Memory B cell (primary cell): ENCODE results near the gene LIN37.
"Not testable (repeated sequence)": the region's sequence is repeated elsewhere in the genome, so short reads cannot be mapped to it uniquely, and the experiment has no call there.

Experiments
- ATAC-seq: fragments of 150-1000 bp; cut with Tn5 transposase; 2 replicates; pipeline ENCODE4 v1.10.0; 2021; ENCODE audit warnings: low read depth, mild to moderate bottlenecking, moderate library complexity
- DNase-seq, 2 donors: peaks; one replicate each; pipeline ENCODE4 v3.0.0; 2022; ENCODE audit warnings: low spot score in 2 of 2
- H3K27ac Mint-ChIP-seq: one replicate; pipeline ENCODE4 v1.8.0; 2022; ENCODE audit warnings: mild to moderate bottlenecking, moderate library complexity, mixed read lengths
- H3K27me3 Mint-ChIP-seq: one replicate; pipeline ENCODE4 v1.8.0; 2022; ENCODE audit warnings: mixed read lengths
- H3K36me3 Mint-ChIP-seq: one replicate; pipeline ENCODE4 v1.8.0; 2022; ENCODE audit warnings: mild to moderate bottlenecking, mixed read lengths
- H3K4me1 Mint-ChIP-seq: one replicate; pipeline ENCODE4 v1.8.0; 2022; ENCODE audit warnings: mixed read lengths
- H3K4me3 Mint-ChIP-seq: one replicate; pipeline ENCODE4 v1.8.0; 2022; ENCODE audit warnings: mild to moderate bottlenecking, moderate library complexity, mixed read lengths
- H3K9me3 Mint-ChIP-seq: one replicate; pipeline ENCODE4 v1.8.0; 2022; ENCODE audit warnings: mixed read lengths

LIN37 gene

DNA sequence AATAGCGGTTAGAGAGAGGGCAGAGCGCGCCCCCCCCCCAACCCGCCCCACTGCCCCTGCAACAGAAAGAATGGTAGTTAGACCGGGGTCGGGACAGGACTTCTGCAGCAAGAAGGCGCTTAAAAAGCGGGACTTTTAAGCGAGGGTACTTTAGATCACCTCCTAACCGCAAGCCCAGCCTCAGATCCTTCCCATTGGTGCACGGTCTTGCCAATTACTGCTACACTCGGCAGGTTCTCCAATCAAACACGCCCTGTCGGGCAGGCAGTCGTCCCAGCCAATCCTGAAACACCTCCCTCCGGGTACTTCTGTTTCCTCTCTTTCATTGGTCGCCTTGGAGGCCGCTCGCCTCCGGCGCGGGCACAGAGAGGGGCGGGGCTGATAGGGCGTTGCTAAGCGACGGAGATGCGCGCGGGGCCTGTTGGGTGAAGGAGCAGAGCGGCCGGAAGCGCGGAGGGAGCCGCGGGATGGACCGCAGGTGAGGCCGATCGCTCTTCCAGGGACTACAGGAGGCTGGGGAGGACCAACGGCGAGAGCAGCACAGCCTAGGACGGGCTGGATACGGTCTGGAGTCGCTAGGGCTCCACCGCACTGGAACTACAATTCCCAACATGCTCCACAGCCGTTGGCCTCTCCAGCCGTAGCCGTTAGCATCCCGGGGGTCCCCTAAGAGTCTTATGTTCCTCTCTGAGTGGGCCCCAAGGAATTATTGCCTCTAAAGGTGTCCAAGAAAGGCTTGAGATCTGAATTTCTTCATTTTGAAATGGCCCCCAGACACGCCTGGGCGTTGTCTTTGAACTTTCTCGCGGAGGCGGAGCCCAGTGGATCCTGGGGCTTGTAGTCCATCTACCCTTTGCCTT is 9.6 kb downstream of the LIN37 start, which contains the start of gene PROSER3:
TSS of gene PROSER3 (plus strand) at position 428 of the 860 bp plus-strand sequence. CDS start at position 468, 40 bp downstream.
- Mint-ChIP-seq H3K36me3 (peaks cover 25% of the 10 kb centered on the region), H3K9me3 (no peaks in the 10 kb centered on the region), H3K4me3 (peak within 1 kb of the TSS; percentile 89), H3K4me1 (peaks cover 20% of the 10 kb centered on the region), H3K27ac (peak within 1 kb of the TSS; percentile 87), H3K27me3 (peaks cover 13% of the 10 kb centered on the region)
- ATAC-seq: peak; percentile 91
- DNase-seq: peak; percentile 95 to 97

DNA sequence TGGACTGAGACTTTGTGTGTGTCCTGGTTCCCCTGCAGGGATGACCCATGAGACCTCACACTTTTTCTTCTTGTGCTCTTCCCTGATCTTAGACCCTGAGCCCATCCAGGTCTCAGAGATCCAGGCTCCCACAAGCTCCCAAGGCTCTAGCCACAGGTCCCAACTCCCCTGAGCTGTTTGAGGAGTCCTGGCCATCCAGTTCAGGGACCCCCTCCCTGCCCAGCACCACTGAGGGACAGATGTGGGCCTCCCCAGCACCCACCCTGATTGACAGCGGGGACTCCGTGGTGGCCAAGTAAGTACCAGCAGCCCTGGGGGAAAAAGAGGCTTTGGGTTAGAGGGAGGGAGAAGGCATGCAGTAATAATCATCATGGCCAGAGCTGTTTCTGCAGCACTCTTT is 11.3 kb downstream of the LIN37 start:
- ATAC-seq (no peak), DNase-seq (no peak)
- peaks cover 10% of the 10 kb centered on the region for H3K27me3 Mint-ChIP-seq
- peak overlapping the region; percentile 35 for H3K4me3 Mint-ChIP-seq
- peaks cover 14% of the 10 kb centered on the region for H3K36me3 Mint-ChIP-seq
- H3K9me3 Mint-ChIP-seq: no peaks in the 10 kb centered on the region
- no peak overlapping the region for H3K27ac Mint-ChIP-seq
- peaks cover 19% of the 10 kb centered on the region for H3K4me1 Mint-ChIP-seq

DNA sequence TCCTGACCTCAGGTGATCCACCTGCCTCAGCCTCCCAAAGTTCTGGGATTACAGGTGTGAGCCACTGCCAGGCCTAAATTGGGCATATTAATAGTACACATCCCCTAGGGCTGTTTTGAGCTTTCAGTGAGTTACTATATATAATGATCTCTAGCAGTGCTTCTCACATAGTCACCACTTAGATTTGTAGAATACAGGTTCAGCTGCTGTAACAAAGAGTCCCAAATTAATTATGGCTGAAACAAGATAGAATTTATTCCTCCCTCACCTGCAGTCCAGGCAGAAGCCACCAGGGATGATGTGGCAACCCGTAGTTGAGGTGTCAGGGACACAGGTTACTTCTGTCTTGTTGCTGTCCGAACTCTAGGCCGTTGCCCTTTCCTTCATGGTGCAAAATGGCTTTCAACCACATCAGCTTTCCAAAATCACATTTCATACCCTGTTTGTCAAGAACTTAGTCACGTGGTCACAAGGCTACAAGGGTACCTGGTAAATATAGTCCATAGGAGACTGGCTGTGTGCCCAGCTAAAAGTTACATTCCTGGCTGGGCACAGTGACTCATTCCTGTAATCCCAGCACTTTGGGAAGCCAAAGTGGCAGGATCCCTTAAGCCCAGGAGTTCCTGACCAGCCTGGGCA is 12.5 kb downstream of the LIN37 start:
- H3K9me3 Mint-ChIP-seq: no peaks in the 10 kb centered on the region
- DNase-seq: no peak
- H3K36me3 Mint-ChIP-seq: peaks cover 14% of the 10 kb centered on the region
- peaks cover 4% of the 10 kb centered on the region for H3K27me3 Mint-ChIP-seq
- H3K4me1 Mint-ChIP-seq: peaks cover 14% of the 10 kb centered on the region
- no peak overlapping the region for H3K4me3 Mint-ChIP-seq
- no peak for ATAC-seq
- H3K27ac Mint-ChIP-seq: no peak overlapping the region

GRCh38 chr19:35764432-35765315 is 16.3 kb downstream of the LIN37 start:
- Mint-ChIP-seq H3K36me3 (peaks cover 18% of the 10 kb centered on the region), H3K27ac (no peak overlapping the region), H3K27me3 (no peaks in the 10 kb centered on the region), H3K4me3 (no peak overlapping the region), H3K4me1 (peaks cover under 1% of the 10 kb centered on the region), H3K9me3 (no peaks in the 10 kb centered on the region)
- DNase-seq (no peak), ATAC-seq (no peak)

- Mint-ChIP-seq H3K27me3 (no peaks in the 10 kb centered on the region), H3K4me3 (no peak overlapping the region), H3K4me1 (no peaks in the 10 kb centered on the region), H3K27ac (no peak overlapping the region), H3K9me3 (no peaks in the 10 kb centered on the region), H3K36me3 (peaks cover 18% of the 10 kb centered on the region)
- DNase-seq: no peak
- no peak for ATAC-seq
These were observed 18.3 kb downstream of the LIN37 start for GRCh38 chr19:35766571-35767104.

- ATAC-seq (no peak), DNase-seq (no peak)
- Mint-ChIP-seq H3K9me3 (no peaks in the 10 kb centered on the region), H3K4me3 (no peak overlapping the region), H3K4me1 (no peaks in the 10 kb centered on the region), H3K36me3 (peaks cover 14% of the 10 kb centered on the region), H3K27me3 (no peaks in the 10 kb centered on the region), H3K27ac (no peak overlapping the region)
These were observed 19.1 kb downstream of the LIN37 start for GRCh38 chr19:35767288-35768081.

DNA sequence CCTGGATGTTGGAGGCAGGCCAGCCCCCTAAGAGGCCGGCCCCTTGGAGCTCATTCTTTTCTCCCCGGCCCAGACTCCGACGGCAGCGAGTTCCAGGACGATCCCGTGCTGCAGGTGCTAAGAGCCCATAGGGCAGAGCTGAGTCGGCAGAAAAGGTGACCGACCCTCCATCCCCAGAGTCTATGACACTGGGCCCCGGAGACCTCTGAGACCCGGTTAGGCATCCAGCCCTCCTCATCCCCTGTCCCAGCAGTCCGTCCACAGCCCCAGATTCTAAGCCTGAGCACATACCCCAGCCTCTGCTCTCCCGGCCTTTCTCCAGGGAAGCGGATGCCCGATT is 19.7 kb downstream of the LIN37 start:
- H3K9me3 Mint-ChIP-seq: no peaks in the 10 kb centered on the region
- DNase-seq: no peak
- H3K36me3 Mint-ChIP-seq: peaks cover 14% of the 10 kb centered on the region
- no peaks in the 10 kb centered on the region for H3K4me1 Mint-ChIP-seq
- no peak overlapping the region for H3K4me3 Mint-ChIP-seq
- no peak overlapping the region for H3K27ac Mint-ChIP-seq
- no peak for ATAC-seq
- H3K27me3 Mint-ChIP-seq: no peaks in the 10 kb centered on the region

DNA sequence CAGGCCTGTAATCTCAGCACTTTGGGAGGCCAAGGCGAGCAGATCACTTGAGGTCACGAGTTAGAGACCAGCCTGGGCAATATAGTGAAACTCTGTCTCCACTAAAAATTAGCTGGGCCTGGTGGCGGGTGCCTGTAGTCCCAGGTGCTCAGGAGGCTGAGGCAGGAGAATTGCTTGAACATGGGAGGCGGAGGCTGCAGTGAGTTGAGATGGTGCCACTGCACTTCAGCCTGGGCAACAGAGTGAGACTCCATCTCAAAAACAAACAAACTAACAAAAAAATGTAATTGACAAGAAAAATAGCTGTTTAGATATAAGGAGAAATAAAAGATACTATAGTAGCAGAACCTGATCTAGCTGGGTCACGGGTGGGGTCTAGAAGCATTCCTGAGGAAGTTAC is 24.0 kb downstream of the LIN37 start:
- peaks cover 11% of the 10 kb centered on the region for H3K4me1 Mint-ChIP-seq
- not testable (repeated sequence) for H3K9me3 Mint-ChIP-seq, H3K27ac Mint-ChIP-seq, DNase-seq, H3K4me3 Mint-ChIP-seq, ATAC-seq, H3K36me3 Mint-ChIP-seq, H3K27me3 Mint-ChIP-seq

DNA sequence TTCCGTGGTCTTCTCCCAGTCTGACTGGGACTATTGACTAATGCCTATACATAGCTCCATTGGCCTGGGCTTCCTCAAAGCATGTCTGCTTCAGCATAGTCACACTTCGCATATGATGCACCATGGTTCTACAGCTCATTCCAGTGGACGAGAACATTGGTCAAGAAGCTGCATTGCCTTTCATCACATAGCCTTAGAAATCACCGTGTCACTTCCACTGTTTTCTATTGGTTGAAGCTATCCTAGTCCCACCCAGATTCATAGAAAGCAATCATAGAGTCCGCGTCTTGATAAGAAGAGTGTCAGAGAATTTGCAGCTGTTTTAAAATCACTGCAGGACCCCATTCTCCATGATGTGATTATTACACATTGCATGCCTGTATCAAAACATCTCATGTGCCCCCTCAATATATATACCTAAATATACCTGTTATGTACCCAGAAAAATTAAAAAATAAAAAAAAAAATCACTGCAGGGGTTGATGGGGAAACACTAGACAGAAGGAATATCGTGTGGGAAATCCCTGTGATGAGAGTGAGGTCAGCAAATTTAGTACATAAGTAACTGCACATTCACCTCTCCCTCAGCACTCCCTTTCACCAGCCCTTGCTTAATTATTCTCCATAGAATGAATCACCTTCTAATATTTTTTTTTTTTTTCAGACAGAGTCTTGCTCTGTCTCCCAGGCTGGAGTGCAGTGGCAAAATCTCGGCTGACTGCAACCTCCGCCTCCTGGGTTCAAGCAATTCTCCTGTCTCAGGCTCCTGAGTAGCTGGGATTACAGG is 24.8 kb downstream of the LIN37 start:
- Mint-ChIP-seq H3K27me3 (no peaks in the 10 kb centered on the region), H3K4me1 (peaks cover 11% of the 10 kb centered on the region), H3K36me3 (peaks cover 5% of the 10 kb centered on the region), H3K27ac (no peak overlapping the region), H3K4me3 (no peak overlapping the region), H3K9me3 (no peaks in the 10 kb centered on the region)
- DNase-seq: no peak
- ATAC-seq: no peak

GRCh38 chr19:35774274-35775045 is 26.1 kb downstream of the LIN37 start:
- DNase-seq (no peak), ATAC-seq (no peak)
- Mint-ChIP-seq H3K27me3 (no peaks in the 10 kb centered on the region), H3K27ac (no peak overlapping the region), H3K9me3 (no peaks in the 10 kb centered on the region), H3K36me3 (no peaks in the 10 kb centered on the region), H3K4me3 (peak overlapping the region; percentile 82), H3K4me1 (peaks cover 11% of the 10 kb centered on the region)

DNA sequence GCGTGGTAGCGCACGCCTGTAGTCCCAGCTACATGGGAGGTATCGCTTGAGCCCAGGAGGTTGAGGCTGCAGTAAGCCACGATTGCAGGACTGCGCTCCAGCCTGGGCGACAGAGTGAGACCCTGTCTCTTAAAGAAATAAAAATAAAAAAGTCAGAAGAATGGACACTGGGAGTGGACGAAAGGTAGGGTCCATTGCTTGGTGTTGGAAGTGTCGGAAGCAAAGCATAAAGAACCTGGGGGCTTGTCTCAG is 26.6 kb downstream of the LIN37 start:
- Mint-ChIP-seq H3K9me3 (no peaks in the 10 kb centered on the region), H3K27me3 (no peaks in the 10 kb centered on the region), H3K36me3 (peaks cover 2% of the 10 kb centered on the region), H3K4me1 (peaks cover 11% of the 10 kb centered on the region), H3K4me3 (peak overlapping the region; percentile 82), H3K27ac (no peak overlapping the region)
- DNase-seq (no peak), ATAC-seq (no peak)

- Mint-ChIP-seq H3K36me3 (peaks cover 2% of the 10 kb centered on the region), H3K4me1 (peaks cover 11% of the 10 kb centered on the region), H3K9me3 (no peaks in the 10 kb centered on the region), H3K27ac (peak within 1 kb of the TSS; percentile 83), H3K4me3 (peak within 1 kb of the TSS; percentile 93), H3K27me3 (no peaks in the 10 kb centered on the region)
- peak; percentile 95 to 97 for DNase-seq
- ATAC-seq: peak; percentile 97
These were observed 27.1 kb downstream of the LIN37 start, which contains the start of gene ARHGAP33 for GRCh38 chr19:35775298-35776101. Gene ARHGAP33 (plus strand): TSS chr19:35775564. CDS start chr19:35775659, 95 bp downstream.
